ENCODE results near the gene HNRNPD. TPM values are rescaled to one million over a fixed set of nuclear protein-coding genes. Genes with fewer than 3 reads are reported as not detected.

HNRNPD gene
- polyA plus RNA-seq (119 and 144 TPM in 2 replicates), polyA minus RNA-seq (77.9 and 112 TPM in 2 replicates)

GRCh38 chr4:82373816-82374625 is at the start of gene HNRNPD:
Gene HNRNPD (minus strand): TSS chr4:82373991. CDS start chr4:82373678, 313 bp downstream.
- Histone ChIP-seq H3K4me3 (ENCODE audit: low read length) (peak within 1 kb of the TSS; percentile 76), H3K79me2 (replicated peaks; ENCODE audit: insufficient read depth, low read length) (peaks cover 76% of the 10 kb centered on the region), H2AFZ (ENCODE audit: low read depth, low read length) (peak within 1 kb of the TSS; percentile 95), H3K4me2 (ENCODE audit: low read length) (peak within 1 kb of the TSS; percentile 48), H4K20me1 (ENCODE audit: insufficient read depth) (peaks cover 33% of the 10 kb centered on the region), H3K27ac (ENCODE audit: low read length) (peak within 1 kb of the TSS; percentile 98), H3K9ac (ENCODE audit: low read length) (peak within 1 kb of the TSS; percentile 100), H3F3A (ENCODE audit: insufficient read depth, low read length, poor library complexity, severe bottlenecking) (peaks cover 4% of the 10 kb centered on the region), H3K27me3 (ENCODE audit: insufficient read depth, low read depth, low read length) (no peaks in the 10 kb centered on the region), H3K9me3 (ENCODE audit: low read length) (no peaks in the 10 kb centered on the region), H3K36me3 (ENCODE audit: insufficient read depth, low read length) (no peaks in the 10 kb centered on the region), H3K9me2 (ENCODE audit: insufficient read depth, low read length) (no peaks in the 10 kb centered on the region)
- TF ChIP-seq CTCF (IDR thresholded peaks at IDR 0.05; ENCODE audit: poor library complexity, severe bottlenecking), result no peak
- TF ChIP-seq TAF1 (IDR thresholded peaks at IDR 0.05; ENCODE audit: low read depth), result peak; percentile 53
- peak; percentile 77 for TF ChIP-seq MXI1 (conservative IDR thresholded peaks at IDR 0.05; ENCODE audit: poor library complexity, severe bottlenecking)
- peak; percentile 85 for TF ChIP-seq POLR2AphosphoS5 (IDR thresholded peaks at IDR 0.05)
- TF ChIP-seq EP300 (conservative IDR thresholded peaks at IDR 0.05; ENCODE audit: poor library complexity, severe bottlenecking), result peak; percentile 73
- no peak for TF ChIP-seq EZH2 (IDR thresholded peaks at IDR 0.05; ENCODE audit: borderline replicate concordance, insufficient read depth, low read length, poor library complexity, severe bottlenecking)
- peak; percentile 79 for TF ChIP-seq REST (IDR thresholded peaks at IDR 0.05; ENCODE audit: borderline replicate concordance)
- peak; percentile 36 for TF ChIP-seq SMC3 (conservative IDR thresholded peaks at IDR 0.05; ENCODE audit: poor library complexity)
- TF ChIP-seq RAD21 (conservative IDR thresholded peaks at IDR 0.05), result peak; percentile 49

- Histone ChIP-seq H4K20me1 (ENCODE audit: insufficient read depth) (peaks cover 40% of the 10 kb centered on the region), H3K27me3 (ENCODE audit: insufficient read depth, low read depth, low read length) (no peaks in the 10 kb centered on the region)
Measured at GRCh38 chr4:82422616-82423015, 48.8 kb upstream of the HNRNPD start.

More at GRCh38 chr4:82422616-82423015, 48.8 kb upstream of the HNRNPD start:
- TF ChIP-seq REST (IDR thresholded peaks at IDR 0.05; ENCODE audit: borderline replicate concordance), result no peak
- no peak for TF ChIP-seq CTCF (IDR thresholded peaks at IDR 0.05; ENCODE audit: poor library complexity, severe bottlenecking)
- TF ChIP-seq TAF1 (IDR thresholded peaks at IDR 0.05; ENCODE audit: low read depth), result no peak
- no peak for TF ChIP-seq EZH2 (IDR thresholded peaks at IDR 0.05; ENCODE audit: borderline replicate concordance, insufficient read depth, low read length, poor library complexity, severe bottlenecking)
- no peak for TF ChIP-seq EP300 (conservative IDR thresholded peaks at IDR 0.05; ENCODE audit: poor library complexity, severe bottlenecking)
- TF ChIP-seq POLR2AphosphoS5 (IDR thresholded peaks at IDR 0.05), result no peak
- TF ChIP-seq MXI1 (conservative IDR thresholded peaks at IDR 0.05; ENCODE audit: poor library complexity, severe bottlenecking), result no peak
- TF ChIP-seq RAD21 (conservative IDR thresholded peaks at IDR 0.05), result no peak
- no peak for TF ChIP-seq SMC3 (conservative IDR thresholded peaks at IDR 0.05; ENCODE audit: poor library complexity)
- Histone ChIP-seq H3K4me3 (ENCODE audit: low read length) (no peak overlapping the region), H3K27ac (ENCODE audit: low read length) (no peak overlapping the region), H2AFZ (ENCODE audit: low read depth, low read length) (no peak overlapping the region), H3F3A (ENCODE audit: insufficient read depth, low read length, poor library complexity, severe bottlenecking) (peaks cover 3% of the 10 kb centered on the region), H3K4me2 (ENCODE audit: low read length) (no peak overlapping the region), H3K79me2 (replicated peaks; ENCODE audit: insufficient read depth, low read length) (peaks cover 40% of the 10 kb centered on the region), H3K9me2 (ENCODE audit: insufficient read depth, low read length) (no peaks in the 10 kb centered on the region), H3K36me3 (ENCODE audit: insufficient read depth, low read length) (peaks cover 35% of the 10 kb centered on the region), H3K9ac (ENCODE audit: low read length) (no peak overlapping the region), H3K9me3 (ENCODE audit: low read length) (no peaks in the 10 kb centered on the region)
